ENCODE measurements around the gene ALK.
"Not testable (repeated sequence)": the region's sequence is repeated elsewhere in the genome, so short reads cannot be mapped to it uniquely, and the experiment has no call there.

ALK gene

DNA sequence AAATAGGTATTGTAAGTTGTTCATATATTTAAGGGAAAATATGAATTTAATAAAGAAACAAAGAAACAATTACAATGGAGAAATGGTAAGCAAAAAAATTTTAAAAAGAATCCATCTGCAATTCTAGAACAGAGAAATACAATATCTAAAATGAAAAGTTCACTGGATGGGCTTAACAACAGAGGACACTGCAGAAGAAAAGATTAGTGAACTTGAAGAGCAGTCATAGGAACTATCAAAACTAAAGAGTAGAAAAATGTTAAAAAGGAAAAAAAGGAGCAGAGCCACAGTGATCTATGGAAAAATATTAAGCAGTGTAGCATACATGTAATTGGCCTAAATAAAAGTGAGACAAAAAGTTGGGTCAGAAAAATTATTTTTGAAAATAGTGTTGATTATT, 83.5 kb downstream of the ALK start:
- DNase-seq = no peak

DNA sequence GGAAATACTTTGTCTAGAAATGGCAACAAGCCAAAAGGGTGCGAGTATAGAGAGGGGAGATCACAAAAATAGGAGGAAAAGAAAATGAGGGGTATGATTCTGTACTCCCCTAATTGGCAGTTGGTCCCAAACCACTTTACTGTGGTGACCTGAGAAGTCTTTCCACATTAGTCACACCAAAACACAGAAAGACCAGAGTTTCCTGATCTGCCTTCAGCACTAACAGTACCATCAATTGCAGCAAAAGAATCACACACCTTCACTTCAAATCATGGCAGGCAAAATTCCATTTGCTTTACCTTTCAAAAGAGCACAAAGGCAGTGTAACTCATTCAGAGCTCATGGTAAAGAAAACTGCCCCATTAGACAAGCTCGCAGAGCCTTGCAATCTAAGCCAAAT, 86.8 kb downstream of the ALK start:
- DNase-seq = no peak

DNA sequence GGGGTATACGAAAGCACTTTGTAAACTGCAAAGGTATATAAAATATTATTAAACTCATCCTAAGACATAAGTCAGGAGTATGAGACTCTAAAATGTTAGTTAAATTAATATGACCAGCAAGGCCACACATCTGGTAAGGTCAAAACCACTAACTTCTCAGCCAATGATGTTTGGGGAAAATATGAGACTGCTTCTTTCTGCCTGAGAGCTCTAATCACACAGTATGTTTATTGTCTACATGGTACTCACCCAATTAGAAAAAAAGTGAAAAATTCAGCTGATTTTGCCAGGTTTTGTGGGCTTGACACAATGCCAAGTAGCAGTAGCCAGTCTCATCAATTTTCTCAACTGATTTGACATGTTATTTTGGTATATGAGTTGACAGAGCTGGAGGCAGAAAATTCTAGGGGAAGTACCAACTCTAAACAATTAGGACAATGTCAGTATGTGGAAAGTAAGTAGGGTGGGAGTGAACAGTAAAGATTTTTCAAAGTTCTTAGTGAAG, 87.3 kb downstream of the ALK start:
- DNase-seq = no peak

DNA sequence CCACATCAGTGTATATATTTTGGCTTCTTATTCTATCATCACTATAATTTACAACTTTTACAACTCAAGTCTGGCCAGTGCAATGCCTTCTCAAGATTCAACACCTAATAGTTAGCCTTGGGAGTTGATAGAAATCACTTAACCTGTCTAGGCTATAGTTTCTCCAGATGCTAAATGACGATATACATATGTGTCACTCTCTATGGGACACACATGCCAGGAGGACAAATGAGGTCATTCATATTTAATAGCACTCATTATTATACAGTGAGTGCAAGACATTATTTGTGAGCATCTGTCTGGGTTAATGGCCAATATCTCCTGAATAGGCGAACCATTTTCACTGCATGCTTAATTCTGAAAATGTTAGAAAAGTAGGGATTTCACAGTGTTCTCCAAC, 89.8 kb downstream of the ALK start:
- DNase-seq = no peak

DNA sequence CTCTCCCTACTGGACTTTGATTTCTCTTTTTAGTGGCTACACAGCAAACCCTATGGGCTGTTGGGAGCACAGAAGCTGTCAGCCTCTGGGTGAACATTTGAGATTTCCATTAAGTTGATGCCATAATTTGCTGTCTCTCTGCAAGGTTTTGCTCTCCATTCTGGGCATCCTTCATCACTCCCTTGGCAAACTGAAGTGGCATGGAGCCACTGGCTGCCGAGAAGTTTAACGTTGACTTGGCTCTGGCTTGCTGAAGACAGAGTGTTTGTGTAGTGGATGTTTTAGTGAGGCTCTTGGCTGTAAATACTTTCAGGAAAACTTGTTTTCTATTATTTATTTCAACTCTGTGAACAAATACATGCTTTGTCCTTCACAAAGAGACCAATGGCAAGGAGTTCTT, 91.5 kb downstream of the ALK start:
- no peak for DNase-seq

DNA sequence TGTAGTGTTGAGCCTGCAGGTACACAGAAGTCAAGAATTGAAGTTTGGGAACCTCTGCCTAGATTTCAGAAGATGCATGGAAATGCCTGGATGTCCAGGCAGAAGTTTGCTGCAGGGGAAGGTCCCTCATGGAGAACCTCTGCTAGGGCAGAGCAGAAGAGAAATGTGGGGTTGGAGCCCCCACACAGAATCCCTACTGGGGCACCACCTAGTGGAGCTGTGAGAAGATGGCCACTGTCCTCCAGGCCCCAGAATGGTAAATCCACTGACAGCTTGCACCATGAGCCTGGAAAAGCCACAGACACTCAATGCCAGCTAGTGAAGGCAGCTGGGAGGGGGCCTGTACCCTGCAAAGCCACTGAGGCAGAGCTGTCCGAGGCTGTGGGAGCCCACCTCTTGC, 97.2 kb downstream of the ALK start:
- DNase-seq = not testable (repeated sequence)

DNA sequence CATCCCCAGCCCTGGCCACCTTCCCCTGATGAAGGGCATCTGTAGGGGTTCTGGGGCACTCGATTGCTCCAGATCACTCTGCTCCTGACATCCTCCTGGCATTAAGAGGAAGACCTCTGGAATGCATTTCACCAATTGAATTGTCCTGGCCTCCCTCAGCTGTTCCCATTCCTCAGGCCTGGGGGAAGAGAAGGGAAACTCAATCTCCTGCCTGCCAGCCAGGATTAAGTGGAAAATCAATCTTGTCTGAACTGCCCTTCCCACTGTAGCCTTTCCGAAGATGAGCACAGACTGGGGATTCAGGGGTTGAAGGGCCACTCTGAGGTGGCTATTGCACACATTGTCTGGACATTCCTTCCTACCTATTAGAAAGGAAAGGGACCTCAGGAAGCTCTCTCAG, 99.8 kb downstream of the ALK start:
- no peak for DNase-seq

DNA sequence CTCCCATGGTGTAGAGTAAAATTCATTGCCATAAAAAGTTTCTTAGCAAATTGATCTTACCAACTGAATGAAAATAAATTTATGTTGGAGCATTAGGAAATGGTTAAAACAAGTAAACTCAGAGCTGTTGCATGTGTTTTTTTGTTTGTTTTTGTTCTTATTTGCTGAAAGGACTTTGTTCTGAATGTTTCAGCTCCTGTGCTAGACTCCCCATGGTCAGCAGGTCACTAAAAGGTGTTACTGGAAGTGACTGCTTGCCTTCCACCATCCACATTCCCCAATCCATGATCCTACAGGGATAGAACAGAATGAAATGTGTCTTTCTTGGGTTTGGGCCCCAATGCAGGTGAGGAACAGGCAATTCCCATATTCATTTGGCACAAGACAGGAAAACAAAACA, 101.8 kb downstream of the ALK start:
- no peak for DNase-seq

DNA sequence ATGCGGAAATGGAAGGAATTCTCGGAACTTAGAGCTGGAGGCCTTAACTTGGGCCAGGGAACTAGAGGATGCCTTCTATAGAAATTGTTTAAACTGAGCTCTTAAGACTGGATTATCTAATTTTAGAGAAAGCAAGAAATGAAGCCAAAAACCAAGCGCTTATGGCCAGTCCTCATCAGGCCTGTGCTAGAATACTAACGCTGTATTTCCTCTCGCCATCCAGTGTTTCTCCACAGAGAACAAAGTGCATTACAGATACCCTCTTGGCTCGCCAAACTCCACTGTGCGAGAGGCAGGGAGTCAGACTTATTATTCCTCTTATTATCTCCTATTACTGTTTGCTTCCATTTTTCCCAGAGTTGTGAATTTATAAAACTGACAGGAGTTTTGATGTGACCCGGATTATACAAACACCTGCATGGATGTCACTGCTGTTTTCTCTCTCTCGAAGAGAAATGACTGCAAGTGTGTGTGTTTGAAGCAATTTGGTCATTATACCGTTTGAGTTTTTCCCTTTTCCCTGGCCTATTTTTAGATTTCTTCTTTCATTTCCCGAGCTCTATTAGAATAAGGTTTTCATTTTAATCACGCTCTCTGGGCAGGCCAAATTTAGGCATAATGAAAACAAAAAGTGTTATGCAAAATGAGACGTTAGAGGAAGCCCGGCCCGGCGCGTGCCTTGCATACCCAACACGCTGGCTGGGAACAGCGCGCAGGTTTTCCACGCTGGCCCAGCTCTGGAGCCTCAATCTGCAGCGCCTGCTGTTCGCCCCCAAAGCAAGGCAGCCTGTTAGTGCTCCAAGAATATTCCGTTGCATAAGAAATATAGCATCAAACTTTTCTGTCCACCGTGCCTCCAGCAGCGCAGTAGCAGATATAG, 103.3 kb downstream of the ALK start:
- DNase-seq = no peak

DNA sequence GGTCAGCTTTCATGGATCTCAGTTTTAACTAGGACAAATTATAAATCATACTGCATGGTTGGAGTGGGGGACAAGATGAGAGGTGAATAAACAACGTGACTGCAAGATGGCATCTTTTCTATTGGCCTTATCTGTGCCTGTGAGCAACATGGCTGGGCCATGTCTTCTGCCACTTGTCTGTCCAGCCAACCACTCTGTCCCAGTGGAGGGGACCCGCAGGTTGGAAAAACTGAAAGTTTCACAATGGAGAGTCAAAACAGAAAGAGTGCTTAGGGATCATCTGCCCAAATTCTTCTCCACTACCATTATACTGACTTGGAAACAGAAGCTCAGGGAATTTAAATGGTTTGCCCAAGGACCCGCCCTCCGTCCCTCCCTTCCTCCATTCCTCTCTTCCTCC, 104.1 kb downstream of the ALK start:
- no peak for DNase-seq

DNA sequence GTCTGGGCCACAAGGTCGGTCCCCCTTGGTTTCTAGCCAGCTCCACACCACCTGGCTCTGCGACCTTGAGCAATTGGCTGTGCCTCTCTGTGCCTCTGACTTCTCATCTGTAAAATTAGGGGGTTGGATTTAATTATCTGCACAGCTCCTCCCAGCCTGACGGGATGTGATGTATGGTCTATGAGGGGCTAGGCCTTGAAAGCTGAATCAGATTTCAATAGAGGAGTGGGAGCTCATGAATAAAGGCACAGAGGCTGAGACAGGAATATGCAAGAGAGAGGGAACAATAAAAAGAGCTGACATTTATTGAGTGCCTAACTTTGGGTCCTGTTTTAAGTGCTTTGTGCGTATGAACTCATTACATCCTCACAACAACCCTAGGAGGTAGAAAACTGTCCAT, 104.7 kb downstream of the ALK start:
- no peak for DNase-seq

DNA sequence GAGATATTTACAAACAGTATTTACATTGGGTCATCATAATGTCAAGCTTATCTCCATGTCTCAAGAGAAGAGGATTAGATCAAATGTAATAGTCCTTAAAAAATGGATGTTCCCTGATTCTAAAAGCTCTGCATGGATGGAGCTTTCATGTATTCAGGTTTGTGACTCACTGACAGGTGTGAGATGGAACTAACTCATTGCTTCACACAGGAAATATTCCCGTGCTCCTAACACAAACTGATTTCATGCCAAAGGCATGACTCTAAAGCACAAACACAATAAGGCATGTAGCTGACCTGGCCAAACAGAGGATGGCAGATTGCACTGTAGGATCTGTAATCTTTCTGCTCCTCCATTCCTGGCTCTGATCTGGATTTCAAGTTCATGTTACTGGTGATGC, 110.0 kb downstream of the ALK start:
- DNase-seq = no peak

DNA sequence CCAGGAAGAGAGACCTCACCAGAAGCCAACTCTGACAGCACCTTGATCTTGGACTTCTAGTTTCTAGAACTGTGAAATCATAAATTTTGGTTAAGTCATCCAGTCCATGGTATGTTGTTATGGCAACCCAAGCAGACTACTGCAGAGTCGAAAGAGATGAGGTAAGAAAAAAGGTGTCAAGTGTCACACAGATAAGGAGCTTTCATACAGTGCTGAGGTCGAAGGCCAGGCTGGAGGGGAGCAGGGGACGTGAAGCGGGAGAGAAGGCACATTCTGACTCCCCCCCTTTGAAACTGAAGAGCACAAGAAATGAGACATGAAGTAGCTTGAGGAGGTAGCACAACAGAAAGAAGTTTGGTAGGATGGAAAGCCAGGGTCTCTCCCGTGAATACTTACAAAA, 110.4 kb downstream of the ALK start:
- DNase-seq = no peak

DNA sequence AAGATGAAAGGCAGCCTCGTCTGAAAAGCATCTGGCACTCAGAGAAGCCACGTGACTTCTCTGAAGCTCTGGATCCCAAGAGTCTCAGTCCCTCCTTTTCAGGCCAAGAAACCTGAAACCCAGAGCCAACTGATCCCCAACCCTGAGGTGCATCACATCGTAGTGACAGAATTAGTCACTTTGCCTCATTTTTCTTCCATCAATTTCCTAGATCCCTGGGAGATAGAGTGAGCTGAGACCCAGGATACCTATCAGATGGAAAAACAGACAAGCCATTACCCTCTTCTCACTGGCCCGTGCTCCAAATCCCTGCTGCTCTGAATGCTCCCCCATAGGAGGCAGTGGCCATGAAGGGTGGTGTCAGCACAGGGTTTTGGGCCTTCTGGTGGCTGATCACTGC, 113.1 kb downstream of the ALK start:
- DNase-seq = no peak

DNA sequence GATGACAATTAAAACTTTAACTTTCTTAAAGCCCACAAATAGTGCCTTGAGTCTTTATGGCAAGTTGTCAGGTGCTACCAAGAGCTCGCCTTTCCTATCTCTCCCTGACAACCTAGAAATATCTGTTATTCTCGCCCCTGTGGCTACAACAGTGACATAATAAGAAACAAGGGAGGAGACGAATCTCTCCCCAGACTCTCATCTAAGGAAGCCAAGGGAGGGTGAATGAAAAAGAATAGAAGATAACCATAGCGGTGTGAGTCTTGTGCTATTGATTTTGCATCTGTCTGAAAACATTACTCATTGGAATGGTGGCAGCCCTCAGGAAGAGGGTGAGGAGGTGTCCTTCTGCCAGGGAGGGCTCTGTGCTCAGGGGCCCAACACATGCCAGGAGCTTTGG, 114.3 kb downstream of the ALK start:
- no peak for DNase-seq

DNA sequence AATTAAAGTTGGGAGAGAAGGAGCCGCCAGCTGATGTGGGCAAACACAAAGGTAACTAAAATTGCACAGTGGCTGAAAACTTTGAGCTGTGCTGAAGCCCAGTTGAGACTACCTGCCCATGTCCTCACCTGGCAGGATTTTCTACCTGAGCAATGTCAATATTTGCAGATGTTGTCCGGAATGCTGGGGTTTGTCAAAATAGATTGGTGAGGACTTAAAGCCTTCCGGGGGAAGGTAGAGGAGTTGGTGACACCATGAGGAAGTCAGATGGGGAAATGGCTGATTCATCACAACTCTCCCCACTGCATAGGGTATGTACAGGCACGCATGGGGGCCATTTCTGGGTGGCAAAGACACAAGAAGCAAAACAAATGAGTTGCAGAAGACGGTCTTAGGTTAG, 114.9 kb downstream of the ALK start:
- DNase-seq = no peak

DNA sequence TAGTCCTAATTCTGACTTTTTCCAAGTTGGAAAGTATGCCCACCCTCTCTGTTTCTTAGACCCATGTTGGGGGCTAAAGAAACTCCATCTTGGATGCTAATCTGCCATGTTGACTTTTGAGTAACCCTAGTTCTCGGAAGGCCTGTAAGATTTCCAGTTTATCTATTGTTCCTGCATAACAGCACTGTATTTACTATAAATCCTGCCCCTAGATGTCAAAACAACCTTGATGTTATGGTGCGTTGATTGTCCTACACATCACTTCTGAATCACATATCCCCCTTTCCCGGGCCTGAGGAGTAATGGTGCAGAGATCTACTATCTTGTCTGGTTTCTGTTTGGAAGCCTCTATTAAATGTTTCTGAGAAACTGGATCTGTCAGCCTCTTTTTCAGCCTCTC, 116.7 kb downstream of the ALK start:
- no peak for DNase-seq

DNA sequence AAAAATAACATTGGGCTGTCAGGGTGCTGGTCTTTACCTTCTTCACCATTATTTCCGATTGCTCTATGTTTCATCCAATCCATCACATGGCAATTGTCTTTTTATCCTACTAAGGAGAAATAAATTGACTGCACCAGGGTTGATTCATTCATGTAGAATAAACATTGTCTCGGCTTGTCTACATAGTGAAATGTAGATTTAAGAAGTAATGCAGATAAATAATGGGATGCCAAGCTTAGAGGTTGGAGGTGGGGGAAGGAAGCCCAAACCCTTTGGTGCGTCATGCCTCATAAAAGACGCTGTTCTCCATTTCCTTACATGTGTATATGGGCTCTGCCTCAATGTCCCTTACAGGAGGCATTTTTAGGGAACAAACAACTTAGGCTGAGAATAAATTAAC, 117.8 kb downstream of the ALK start:
- no peak for DNase-seq

DNA sequence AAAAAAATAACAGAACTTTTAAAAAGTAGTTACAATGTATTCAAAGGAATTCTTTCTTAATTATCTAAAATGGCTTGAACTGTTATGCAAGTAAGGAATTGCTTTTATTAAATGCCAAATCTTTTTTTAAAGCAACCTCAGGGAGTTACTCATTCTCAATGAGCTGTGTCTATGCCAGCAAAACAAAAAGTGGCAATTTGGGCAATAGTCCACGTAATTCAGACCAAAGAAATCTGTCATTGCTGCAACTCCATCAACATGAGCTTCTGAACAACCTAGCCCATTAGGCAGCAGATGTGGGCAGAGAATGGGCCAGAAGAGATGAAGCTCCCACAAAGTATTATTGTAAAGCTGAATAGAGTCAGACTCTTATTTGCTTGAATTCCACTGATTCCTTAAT, 118.4 kb downstream of the ALK start:
- no peak for DNase-seq

DNA sequence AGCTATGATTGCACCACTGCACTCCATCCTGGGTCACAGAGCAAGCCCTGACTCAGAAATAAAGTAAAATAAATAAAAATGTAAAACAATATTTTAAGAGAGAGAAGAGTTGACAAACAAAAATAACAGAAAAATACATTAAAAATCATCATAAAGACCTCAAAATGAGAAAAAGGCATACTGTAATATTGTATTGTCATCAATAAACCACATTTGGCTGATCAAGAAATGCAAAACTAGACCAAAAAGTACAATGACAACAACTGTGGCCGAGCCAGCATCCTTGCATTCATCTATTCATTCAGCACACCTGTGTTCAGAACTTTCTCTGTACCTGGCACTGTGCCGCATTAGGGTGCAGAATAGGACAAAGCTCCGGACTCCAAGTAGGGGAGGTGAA, 121.8 kb downstream of the ALK start:
- DNase-seq = no peak

DNA sequence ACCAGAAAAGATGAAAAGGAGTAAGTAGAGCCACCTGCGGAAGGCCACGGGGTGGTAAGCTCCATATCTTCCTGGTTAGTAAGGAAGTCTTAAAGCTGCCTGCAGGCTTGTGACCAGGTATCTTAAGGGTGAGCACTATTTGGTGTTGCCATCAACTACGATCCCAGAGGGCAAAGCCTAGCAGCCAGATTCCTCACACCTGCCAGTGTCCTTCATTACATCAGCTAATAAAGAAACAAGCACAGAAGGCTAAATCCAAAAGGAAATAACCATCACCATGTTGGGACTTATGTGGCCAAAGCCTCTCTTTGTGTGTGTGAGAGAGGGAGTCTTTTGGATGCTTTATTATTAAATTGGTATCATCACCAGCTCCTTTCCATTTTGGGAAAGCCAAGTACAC, 123.5 kb downstream of the ALK start:
- DNase-seq = no peak

DNA sequence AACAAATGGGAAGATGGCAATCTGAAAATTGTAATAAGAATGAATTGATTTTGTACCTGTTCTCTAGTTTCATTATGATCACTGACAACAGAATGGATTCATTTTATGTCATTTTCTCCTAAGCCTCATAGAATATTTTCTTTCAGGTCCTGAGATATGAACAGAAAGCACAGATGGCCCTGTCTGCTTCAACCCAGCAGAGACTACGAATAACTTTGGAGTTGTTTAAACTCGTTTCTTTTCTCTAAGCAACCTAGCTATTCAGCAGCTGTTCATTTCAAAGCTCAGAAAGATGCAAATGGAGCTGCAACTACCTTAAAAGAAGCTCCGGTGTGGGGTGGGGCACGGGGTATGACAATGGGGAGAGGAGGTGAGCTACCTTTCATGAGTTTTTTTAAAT, 124.9 kb downstream of the ALK start:
- no peak for DNase-seq

DNA sequence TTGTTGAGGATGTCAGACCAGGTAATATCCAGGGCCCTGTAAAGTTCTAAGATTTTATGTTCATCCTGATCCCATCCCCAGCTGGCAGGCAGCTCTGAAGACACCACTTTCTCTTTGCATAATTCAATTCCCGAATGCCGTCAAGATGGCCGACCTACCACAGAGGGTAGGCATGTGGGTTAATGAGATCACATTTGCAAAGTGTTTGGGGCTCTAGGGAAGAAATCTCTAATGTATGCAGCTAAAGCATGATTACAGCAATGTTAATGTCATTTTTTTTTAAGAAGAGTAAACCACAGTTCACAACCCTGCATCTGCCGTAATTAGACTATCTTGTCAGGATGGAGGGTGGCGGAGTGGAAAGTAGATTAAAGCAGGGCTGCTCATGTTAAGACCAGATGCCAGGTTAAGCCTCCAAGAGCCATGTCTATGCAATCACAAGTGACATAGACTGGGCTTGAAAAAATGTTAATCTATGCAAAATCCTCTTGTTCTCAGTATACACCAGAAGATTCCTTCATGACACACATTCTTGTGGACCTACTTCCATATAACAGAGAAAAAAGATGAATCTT, 131.4 kb downstream of the ALK start:
- no peak for DNase-seq
